ENCODE measurements around the gene UPF1. TPM values are rescaled to one million over a fixed set of nuclear protein-coding genes. Genes with fewer than 3 reads are reported as not detected.
"Not testable (repeated sequence)": the region's sequence is repeated elsewhere in the genome, so short reads cannot be mapped to it uniquely, and the experiment has no call there.

The UPF1 gene
- total and polyA plus RNA-seq, 3 experiments from 2014 or later = 24.6 to 97.2 (median 96.8) TPM

- CTCF ChIA-PET; H3K4me3 Mint-ChIP-seq; DNase-seq; H3K27ac Mint-ChIP-seq; H3K27me3 ChIP-seq (ENCODE audit: insufficient read depth, low read length, poor library complexity, severe bottlenecking); H3K4me1 Mint-ChIP-seq; POLR2A ChIA-PET; H3K4me1 ChIP-seq (ENCODE audit: insufficient read depth, low read length); H3K27ac ChIP-seq (ENCODE audit: low read depth, low read length); H3K9me3 Mint-ChIP-seq; H3K9me3 ChIP-seq (ENCODE audit: low read length); H3K36me3 Mint-ChIP-seq; H3K36me3 ChIP-seq (ENCODE audit: insufficient read depth, low read length); H3K4me3 ChIP-seq (ENCODE audit: low read length): not testable (repeated sequence)
- peaks cover 5 to 11% of the 10 kb centered on the region in 2 donors for H3K27me3 Mint-ChIP-seq
Measured at GRCh38 chr19:18816645-18817044, 15.1 kb upstream of the UPF1 start.

GRCh38 chr19:18817574-18817973 lies 14.2 kb upstream of the UPF1 start:
- CTCF ChIA-PET = no interaction called here
- H3K36me3 ChIP-seq (ENCODE audit: insufficient read depth, low read length) = no peaks in the 10 kb centered on the region

GRCh38 chr19:18828786-18829185 lies 3.0 kb upstream of the UPF1 start:
- ChIA-PET CTCF (no interaction called here), POLR2A (interaction anchor here (0.5 kb wide), 1 partner anchor 333 kb away, joined by 5 read pairs; no protein-coding TSS in a partner anchor)
- Mint-ChIP-seq H3K4me3 (no peak overlapping the region), H3K4me1 (peaks cover 10 to 12% (median 11%) of the 10 kb centered on the region in 3 donors), H3K27ac (no peak overlapping the region), H3K36me3 (peaks cover 0 to 12% (median 4%) of the 10 kb centered on the region in 3 donors), H3K27me3 (peaks cover 12 to 17% of the 10 kb centered on the region in 2 donors), H3K9me3 (peaks cover 0 to 8% (median 2%) of the 10 kb centered on the region in 5 donors)
- H3K27me3 ChIP-seq (ENCODE audit: insufficient read depth, low read length, poor library complexity, severe bottlenecking) = no peaks in the 10 kb centered on the region
- H3K9me3 ChIP-seq (ENCODE audit: low read length) = no peaks in the 10 kb centered on the region
- H3K4me1 ChIP-seq (ENCODE audit: insufficient read depth, low read length) = peaks cover 11% of the 10 kb centered on the region
- H3K36me3 ChIP-seq (ENCODE audit: insufficient read depth, low read length) = no peaks in the 10 kb centered on the region
- no peak overlapping the region for H3K27ac ChIP-seq (ENCODE audit: low read depth, low read length)
- DNase-seq = no peak
- no peak overlapping the region for H3K4me3 ChIP-seq (ENCODE audit: low read length)

More at GRCh38 chr19:18817574-18817973, 14.2 kb upstream of the UPF1 start:
- DNase-seq = no peak
- H3K9me3 ChIP-seq (ENCODE audit: low read length) = no peaks in the 10 kb centered on the region
- H3K27ac Mint-ChIP-seq = no peak overlapping the region
- H3K4me3 ChIP-seq (ENCODE audit: low read length) = no peak overlapping the region
- H3K4me1 ChIP-seq (ENCODE audit: insufficient read depth, low read length) = no peaks in the 10 kb centered on the region
- no peaks in the 10 kb centered on the region for H3K27me3 ChIP-seq (ENCODE audit: insufficient read depth, low read length, poor library complexity, severe bottlenecking)
- peaks cover 2 to 6% of the 10 kb centered on the region in 2 donors for H3K27me3 Mint-ChIP-seq
- H3K4me3 Mint-ChIP-seq = no peak overlapping the region
- no peak overlapping the region for H3K27ac ChIP-seq (ENCODE audit: low read depth, low read length)
- H3K36me3 Mint-ChIP-seq = no peaks in the 10 kb centered on the region
- H3K4me1 Mint-ChIP-seq = no peaks in the 10 kb centered on the region
- no peaks in the 10 kb centered on the region for H3K9me3 Mint-ChIP-seq
- POLR2A ChIA-PET = no interaction called here

GRCh38 chr19:18830488-18830887 lies 1.3 kb upstream of the UPF1 start:
- Mint-ChIP-seq H3K27ac (peak overlapping the region in 1 of 8 donors; percentile 80), H3K4me1 (peaks cover 27 to 28% (median 28%) of the 10 kb centered on the region in 3 donors), H3K27me3 (peaks cover 9 to 13% of the 10 kb centered on the region in 2 donors), H3K4me3 (peak overlapping the region; percentile 34 to 91 (median 69)), H3K36me3 (peaks cover 4 to 29% (median 5%) of the 10 kb centered on the region in 3 donors), H3K9me3 (peaks cover 0 to 8% (median 2%) of the 10 kb centered on the region in 5 donors)
- DNase-seq = no peak
- Histone ChIP-seq H3K4me3 (ENCODE audit: low read length) (no peak overlapping the region), H3K4me1 (ENCODE audit: insufficient read depth, low read length) (peaks cover 28% of the 10 kb centered on the region), H3K9me3 (ENCODE audit: low read length) (no peaks in the 10 kb centered on the region), H3K36me3 (ENCODE audit: insufficient read depth, low read length) (peaks cover 6% of the 10 kb centered on the region), H3K27me3 (ENCODE audit: insufficient read depth, low read length, poor library complexity, severe bottlenecking) (no peaks in the 10 kb centered on the region), H3K27ac (ENCODE audit: low read depth, low read length) (no peak overlapping the region)
- ChIA-PET CTCF (interaction anchor here (2.7 kb wide), 1 partner anchor 11 kb away, joined by 22 read pairs; no protein-coding TSS in a partner anchor), POLR2A (interaction anchor here (0.7 kb wide), 1 partner anchor 24 kb away, joined by 3 read pairs; no protein-coding TSS in a partner anchor)

- POLR2A ChIA-PET = interaction anchor here (0.6 to 1.9 kb wide), 10 partner anchors 9 to 553 kb away, joined by 3 to 9 read pairs (median 4); partner anchors contain the start of genes COPE, DDX49 and UBA52
- peaks cover 43% of the 10 kb centered on the region for H3K4me1 ChIP-seq (ENCODE audit: insufficient read depth, low read length)
- Mint-ChIP-seq H3K4me1 (peaks cover 45 to 48% (median 47%) of the 10 kb centered on the region in 3 donors), H3K4me3 (peak overlapping the region; percentile 89 to 98 (median 92)), H3K9me3 (peaks cover 0 to 5% (median 0%) of the 10 kb centered on the region in 5 donors), H3K27me3 (peaks cover 7 to 9% of the 10 kb centered on the region in 2 donors), H3K27ac (peak overlapping the region; percentile 83 to 98 (median 94)), H3K36me3 (peaks cover 3 to 44% (median 6%) of the 10 kb centered on the region in 3 donors)
- peak overlapping the region; percentile 77 for H3K4me3 ChIP-seq (ENCODE audit: low read length)
- peaks cover 17% of the 10 kb centered on the region for H3K36me3 ChIP-seq (ENCODE audit: insufficient read depth, low read length)
- peak overlapping the region; percentile 78 for H3K27ac ChIP-seq (ENCODE audit: low read depth, low read length)
- peak in 1 of 5 donors; percentile 11 for DNase-seq
- H3K27me3 ChIP-seq (ENCODE audit: insufficient read depth, low read length, poor library complexity, severe bottlenecking) = no peaks in the 10 kb centered on the region
- CTCF ChIA-PET = interaction anchor here (0.7 to 2.7 kb wide), 7 partner anchors 9 to 414 kb away, joined by 3 to 22 read pairs (median 4); partner anchors contain the start of gene SSBP4
- H3K9me3 ChIP-seq (ENCODE audit: low read length) = no peaks in the 10 kb centered on the region
Measured at GRCh38 chr19:18832306-18833140, 764 bp downstream of the UPF1 start.

GRCh38 chr19:18833141-18833476 lies 1.4 kb downstream of the UPF1 start:
- CTCF ChIA-PET = interaction anchor here (0.8 to 2.0 kb wide), 5 partner anchors 12 to 246 kb away, joined by 3 to 6 read pairs (median 3); no protein-coding TSS in a partner anchor

GRCh38 chr19:18833849-18834643 lies 2.3 kb downstream of the UPF1 start:
- peak overlapping the region; percentile 89 to 98 (median 92) for H3K4me3 Mint-ChIP-seq
- peaks cover 0 to under 1% of the 10 kb centered on the region in 2 donors for H3K27me3 Mint-ChIP-seq
- H3K4me3 ChIP-seq (ENCODE audit: low read length) = peak overlapping the region; percentile 77
- H3K27ac ChIP-seq (ENCODE audit: low read depth, low read length) = peak overlapping the region; percentile 27
- H3K36me3 Mint-ChIP-seq = peaks cover 0 to 56% (median 6%) of the 10 kb centered on the region in 3 donors
- peaks cover 52% of the 10 kb centered on the region for H3K4me1 ChIP-seq (ENCODE audit: insufficient read depth, low read length)
- H3K36me3 ChIP-seq (ENCODE audit: insufficient read depth, low read length) = peaks cover 19% of the 10 kb centered on the region
- no peaks in the 10 kb centered on the region for H3K9me3 ChIP-seq (ENCODE audit: low read length)
- no peaks in the 10 kb centered on the region for H3K27me3 ChIP-seq (ENCODE audit: insufficient read depth, low read length, poor library complexity, severe bottlenecking)
- H3K9me3 Mint-ChIP-seq = no peaks in the 10 kb centered on the region
- H3K27ac Mint-ChIP-seq = peak overlapping the region; percentile 70 to 96 (median 92)
- POLR2A ChIA-PET = interaction anchor here (0.5 kb wide), 1 partner anchor 337 kb away, joined by 6 read pairs; no protein-coding TSS in a partner anchor
- peaks cover 54 to 63% (median 62%) of the 10 kb centered on the region in 3 donors for H3K4me1 Mint-ChIP-seq
- DNase-seq = no peak
- CTCF ChIA-PET = interaction anchor here (0.8 to 2.0 kb wide), 3 partner anchors 11 to 240 kb away, joined by 3 to 6 read pairs (median 3); no protein-coding TSS in a partner anchor

More at GRCh38 chr19:18833141-18833476, 1.4 kb downstream of the UPF1 start:
- Histone ChIP-seq H3K9me3 (ENCODE audit: low read length) (no peaks in the 10 kb centered on the region), H3K4me1 (ENCODE audit: insufficient read depth, low read length) (peaks cover 46% of the 10 kb centered on the region), H3K36me3 (ENCODE audit: insufficient read depth, low read length) (peaks cover 19% of the 10 kb centered on the region), H3K4me3 (ENCODE audit: low read length) (peak overlapping the region; percentile 77), H3K27me3 (ENCODE audit: insufficient read depth, low read length, poor library complexity, severe bottlenecking) (no peaks in the 10 kb centered on the region), H3K27ac (ENCODE audit: low read depth, low read length) (peak overlapping the region; percentile 78)
- peaks cover 3 to 6% of the 10 kb centered on the region in 2 donors for H3K27me3 Mint-ChIP-seq
- peak overlapping the region; percentile 89 to 98 (median 92) for H3K4me3 Mint-ChIP-seq
- H3K27ac Mint-ChIP-seq = peak overlapping the region; percentile 83 to 98 (median 94)
- H3K9me3 Mint-ChIP-seq = no peaks in the 10 kb centered on the region
- H3K36me3 Mint-ChIP-seq = peaks cover 0 to 50% (median 6%) of the 10 kb centered on the region in 3 donors
- peaks cover 50 to 54% (median 53%) of the 10 kb centered on the region in 3 donors for H3K4me1 Mint-ChIP-seq
- POLR2A ChIA-PET = interaction anchor here (1.2 to 1.9 kb wide), 2 partner anchors 8 to 239 kb away, joined by 3 to 6 read pairs; no protein-coding TSS in a partner anchor
- no peak for DNase-seq
